Ammon's horn (tissue), 1 donor: ENCODE measurements around the gene SULT1E1.
A peak's percentile ranks its signal among the peaks of the same experiment; 100 is the strongest.
"Not testable (repeated sequence)": the region's sequence is repeated elsewhere in the genome, so short reads cannot be mapped to it uniquely, and the experiment has no call there.

ENCODE experiments used
- DNase-seq: peaks from one replicate; pipeline ENCODE4 v3.0.0-alpha.2; 2016; ENCODE audit warnings: low spot score

SULT1E1 gene

GRCh38 chr4:69843301-69843700 lies 16.6 kb downstream of the SULT1E1 start:
- DNase-seq: no peak

DNA sequence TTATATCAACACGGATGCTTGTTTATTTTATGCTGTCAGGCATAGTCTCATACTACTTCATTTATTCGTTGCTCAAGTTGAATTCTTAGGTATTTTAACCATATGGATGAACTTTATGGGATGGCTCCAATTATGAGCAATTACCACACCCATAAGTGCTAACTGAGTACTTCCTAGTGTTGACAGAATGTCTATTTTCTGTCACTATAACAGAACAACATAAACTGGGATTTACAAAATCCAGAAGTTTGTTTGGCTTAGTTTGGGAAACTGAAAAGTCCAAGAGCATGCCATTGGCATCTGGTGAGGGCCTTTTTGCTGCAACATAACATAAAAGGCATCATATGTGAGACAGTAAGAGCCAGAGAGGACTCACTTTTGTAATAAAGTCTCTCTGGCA lies 21.0 kb downstream of the SULT1E1 start:
- no peak for DNase-seq

GRCh38 chr4:69836287-69836686 lies 23.7 kb downstream of the SULT1E1 start:
- DNase-seq: no peak

DNA sequence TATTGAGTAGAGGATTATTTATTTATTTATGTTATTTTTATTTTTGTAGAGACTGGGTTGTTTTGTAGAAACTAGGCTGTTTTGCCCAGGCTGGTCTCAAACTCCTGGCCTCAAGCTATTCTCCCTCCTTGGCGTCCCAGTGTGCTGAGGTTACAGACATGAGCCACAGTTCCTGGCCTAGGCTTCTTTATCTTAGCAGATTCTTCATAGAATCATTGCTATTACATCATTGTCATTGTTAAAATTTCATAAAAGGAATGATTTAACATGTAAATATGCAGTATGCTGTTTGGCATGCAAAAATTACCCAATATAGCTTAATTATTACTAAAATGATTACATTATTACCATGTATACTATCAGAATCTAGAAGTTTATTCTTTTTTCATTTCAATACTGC lies 24.2 kb downstream of the SULT1E1 start:
- no peak for DNase-seq

DNA sequence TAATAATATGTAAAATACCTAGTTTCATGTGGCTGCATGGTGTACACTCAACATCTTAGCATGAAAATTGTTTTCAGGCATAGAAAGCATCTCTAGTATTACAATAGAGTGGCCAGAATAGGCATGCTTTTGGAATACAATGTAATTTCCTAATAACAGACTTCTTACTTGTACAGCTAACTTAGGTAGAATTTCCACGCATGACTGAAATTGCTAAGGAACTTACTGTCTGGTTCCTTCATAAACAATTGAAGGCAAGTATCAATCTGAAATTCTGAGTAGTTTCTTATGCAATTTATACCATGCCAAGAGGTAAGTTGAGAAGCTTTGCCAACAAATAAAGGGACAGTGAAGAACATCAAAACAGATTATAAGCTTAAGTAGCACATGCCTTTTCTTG lies 26.7 kb downstream of the SULT1E1 start:
- no peak for DNase-seq

- no peak for DNase-seq
Measured at GRCh38 chr4:69832326-69833030, 27.5 kb downstream of the SULT1E1 start.

- peak; percentile 59 for DNase-seq
Measured at GRCh38 chr4:69831646-69832325, 28.2 kb downstream of the SULT1E1 start.

DNA sequence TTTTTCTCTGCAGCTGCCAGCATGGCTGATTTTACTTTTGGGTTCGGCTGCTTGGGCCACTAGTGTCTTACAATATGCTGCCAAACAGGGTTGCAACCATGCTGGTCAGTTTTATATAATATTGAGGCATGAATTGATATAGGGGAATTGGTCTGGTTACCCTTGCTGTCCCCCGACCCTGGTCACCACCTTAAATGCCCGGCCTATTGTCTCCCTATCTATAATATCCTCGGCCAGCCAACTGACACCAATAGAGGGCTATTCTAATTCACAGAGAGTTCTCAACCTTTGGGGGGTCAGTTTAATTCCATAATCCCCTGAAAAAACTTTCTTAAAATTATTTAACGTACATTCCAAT lies 28.7 kb downstream of the SULT1E1 start:
- no peak for DNase-seq

- no peak for DNase-seq
Measured at GRCh38 chr4:69830560-69831269, 29.2 kb downstream of the SULT1E1 start.

GRCh38 chr4:69830192-69830559 lies 29.8 kb downstream of the SULT1E1 start:
- no peak for DNase-seq

DNA sequence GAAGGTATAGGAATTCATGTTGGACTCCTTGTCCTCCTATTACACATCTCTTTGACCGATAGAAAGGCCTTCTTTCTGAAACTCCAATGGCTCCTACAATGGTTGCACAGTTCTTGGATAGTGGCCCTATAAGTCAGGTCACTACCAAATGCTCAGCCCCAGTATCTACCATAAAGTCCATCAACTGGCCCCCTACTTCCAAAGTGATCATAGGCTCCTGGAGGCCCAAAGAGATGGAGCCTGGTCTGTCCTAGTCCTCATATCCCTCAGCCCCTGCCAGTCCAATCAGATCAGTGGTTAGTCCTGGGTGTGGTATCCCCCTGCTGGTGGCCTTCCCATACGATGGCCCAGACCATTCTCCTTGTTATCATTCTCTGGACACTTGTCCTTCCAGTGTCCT lies 30.3 kb downstream of the SULT1E1 start:
- no peak for DNase-seq

GRCh38 chr4:69828828-69829227 lies 31.1 kb downstream of the SULT1E1 start:
- no peak for DNase-seq

DNA sequence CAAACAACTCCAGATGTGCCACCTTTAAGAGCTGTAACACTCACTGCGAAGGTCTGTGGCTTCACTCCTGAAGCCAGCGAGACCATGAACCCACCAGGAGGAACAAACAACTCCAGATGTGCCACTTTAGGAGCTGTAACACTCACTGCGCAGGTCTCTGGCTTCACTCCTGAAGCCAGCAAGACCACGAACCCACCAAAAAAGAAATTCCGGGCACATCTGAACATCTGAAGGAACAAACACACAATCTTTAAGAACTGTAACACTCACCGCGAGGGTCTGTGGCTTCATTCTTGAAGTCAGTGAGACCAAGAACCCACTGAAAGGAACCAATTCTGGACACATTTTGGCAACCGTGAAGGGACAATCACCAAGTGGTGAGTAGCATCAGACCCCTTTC lies 34.9 kb downstream of the SULT1E1 start:
- DNase-seq: not testable (repeated sequence)

GRCh38 chr4:69823481-69824186 lies 36.3 kb downstream of the SULT1E1 start:
- peak; percentile 15 for DNase-seq

DNA sequence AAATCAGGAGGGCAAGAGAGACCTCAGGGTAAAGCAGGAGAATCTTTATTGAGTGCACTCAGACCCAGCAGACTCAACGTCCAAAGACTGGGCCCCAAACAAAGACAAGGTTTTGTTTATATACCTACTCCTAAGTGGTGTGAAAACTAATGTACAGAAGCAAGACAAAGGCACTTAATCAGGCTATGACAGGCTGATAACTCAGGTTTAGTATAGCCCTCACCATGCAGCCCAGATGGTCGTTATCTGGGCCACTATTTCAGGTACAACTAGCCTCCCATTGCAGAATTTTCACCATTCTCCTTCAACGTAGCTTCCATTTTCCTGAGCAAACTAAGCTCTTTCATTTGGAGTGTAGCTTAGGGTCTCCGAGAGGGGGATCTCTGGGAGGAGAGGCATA lies 36.9 kb downstream of the SULT1E1 start:
- DNase-seq: no peak

GRCh38 chr4:69822198-69822597 lies 37.7 kb downstream of the SULT1E1 start:
- no peak for DNase-seq

GRCh38 chr4:69818060-69818639 lies 41.8 kb downstream of the SULT1E1 start:
- no peak for DNase-seq

GRCh38 chr4:69816236-69816635 lies 43.7 kb downstream of the SULT1E1 start:
- no peak for DNase-seq

DNA sequence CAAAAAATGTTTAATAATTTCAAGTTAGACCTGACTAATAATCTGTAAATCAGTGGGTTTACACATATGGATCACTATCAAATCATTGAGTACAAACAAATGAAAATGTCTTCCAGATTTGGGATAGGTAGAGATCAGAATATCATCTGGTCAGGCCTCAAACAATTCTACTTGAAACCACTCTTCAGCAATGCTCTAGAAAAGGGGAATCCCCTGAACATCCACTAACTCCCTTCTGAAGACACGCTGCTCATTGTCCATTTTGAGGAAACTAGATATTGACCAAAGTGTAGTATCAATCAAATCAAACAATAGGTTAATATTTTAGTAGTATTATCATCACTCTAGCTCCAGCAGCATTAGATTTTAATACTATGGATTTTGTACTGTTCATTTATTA lies 46.3 kb downstream of the SULT1E1 start:
- DNase-seq: no peak

- DNase-seq: no peak
Measured at GRCh38 chr4:69811166-69811565, 48.8 kb downstream of the SULT1E1 start.

- no peak for DNase-seq
Measured at GRCh38 chr4:69800599-69800998, 59.3 kb downstream of the SULT1E1 start.

- no peak for DNase-seq
Measured at GRCh38 chr4:69799337-69799736, 60.6 kb downstream of the SULT1E1 start.
